Pancreas (tissue), 10 donors: ENCODE data around the gene CCDC97. TPM values are rescaled to one million over a fixed set of nuclear protein-coding genes. Genes with fewer than 3 reads are reported as not detected.

Source experiments
- ATAC-seq, 4 donors: fragments of 200-7000 bp; cut with Tn5 transposase; one replicate each; pipeline versions ENCODE4 v1.8.0 to v1.9.1; 2020; ENCODE audit warnings: mild to moderate bottlenecking in 4 of 4, moderate library complexity in 4 of 4
- DNase-seq, 6 donors: peaks; one replicate each; pipeline ENCODE4 v3.0.0-alpha.2; 2020
- FAIRE-seq: peaks from 2 replicates; lab custom pipeline; 2012; peaks lifted over from hg19 to GRCh38; lab: Jason Lieb, UNC
- H3K27ac ChIP-seq, 4 donors: fragments of 200-600 bp; sonication (generic); 1 replicate in 3 of 4; 2 replicates in 1 of 4; pipeline versions ENCODE4 v1.5.0 to v1.8.0; 2020
- H3K27me3 ChIP-seq, 4 donors: fragments of 200-600 bp; one replicate each; pipeline ENCODE4 v1.8.0; 2021
- H3K36me3 ChIP-seq, 3 donors: fragments of 200-600 bp; sonication (generic) in 1 of 3; one replicate each; pipeline versions ENCODE4 v1.5.0 to v1.8.0; 2020 to 2021
- H3K4me1 ChIP-seq, 3 donors: fragments of 200-600 bp; one replicate each; pipeline ENCODE4 v1.8.0; 2021
- H3K4me3 ChIP-seq, 4 donors: fragments of 200-600 bp; sonication (generic) in 2 of 4; one replicate each; pipeline versions ENCODE4 v1.5.0 to v1.8.0; 2020 to 2021
- H3K9me3 ChIP-seq, 4 donors: fragments of 200-600 bp; one replicate each; pipeline ENCODE4 v1.8.0; 2021
- CTCF ChIP-seq, 4 donors: fragments of 200-600 bp; sonication (generic) in 3 of 4; IDR thresholded peaks; one replicate each; pipeline versions ENCODE4 v1.5.0 to v1.8.0; 2021; ENCODE audit warnings: antibody characterized with exemption in 4 of 4
- WGBS, 2 donors: extraction: QIAGEN DNeasy Blood & Tissue Kit; methylation state at CpG; one replicate each; pipeline ENCODE4 v1.1.7; 2013; 5-methylcytosine and 5-hydroxymethylcytosine counted together
- intact Hi-C, 3 donors: fragments of 100-400 bp; cut with DNase I; formaldehyde crosslinking; loops; one replicate each; pipeline versions ENCODE4 v1.11.1 to v1.14.2; 2022
- polyA plus RNA-seq, 2 donors: library from polyadenylated mRNA; stranded (reverse); fragments of 200-250 nt; gene quantifications; one replicate each; pipeline ENCODE4 v1.2.3, GENCODE V29; 2013
- total RNA-seq, 6 donors: library from RNA; stranded (reverse); fragmentation: NEBNext Ultra II Directional in 4 of 6; extraction: Animal tissue kit (Norgen Biotek cat#: 25700) in 4 of 6; gene quantifications; one replicate each; pipeline versions ENCODE4 v1.2.1 to v1.2.4, GENCODE V29; 2021 to 2023
- donor health status: healthy with polysubstance abuse.
- donor health status: DM: no; HTN: no; CAD: no; lungs with moderate emphysema.
- donor health status: DM: no; HTN: no; CAD: no.
- donor health status: control.
- donor health status: control.
- donor health status: Bipolar disorder and iron deficiency.
- donor health status: DM: yes; HTN: yes; CAD: no.
- donor health status: DM: no; HTN: no; CAD: no.
- donor health status: DM: no; HTN: no; CAD: no.
- donor health status: DM: yes; HTN: yes; CAD: no.

The CCDC97 gene
- total and polyA plus RNA-seq, 8 donors, result 9.4 to 19.2 (median 12.6) TPM

GRCh38 chr19:41330481-41330880 is 20.5 kb downstream of the CCDC97 start:
- Histone ChIP-seq H3K36me3 (no peaks in the 10 kb centered on the region), H3K27me3 (no peaks in the 10 kb centered on the region), H3K9me3 (no peaks in the 10 kb centered on the region), H3K4me3 (no peak overlapping the region), H3K4me1 (peaks cover 0 to 18% (median 0%) of the 10 kb centered on the region in 3 donors), H3K27ac (no peak overlapping the region)
- FAIRE-seq, result no peak
- intact Hi-C loops, result loop anchor here in 1 of 3 donors (10.0 kb wide), 1 partner anchor 114 kb away; the partner anchor contains the start of gene ERICH4
- ATAC-seq, result no peak
- TF ChIP-seq CTCF (IDR thresholded peaks at IDR 0.05), result no peak
- DNase-seq, result no peak
- 80 to 82% methylated on average over 4 of the region's 4 CpGs for WGBS, 2 donors

DNA sequence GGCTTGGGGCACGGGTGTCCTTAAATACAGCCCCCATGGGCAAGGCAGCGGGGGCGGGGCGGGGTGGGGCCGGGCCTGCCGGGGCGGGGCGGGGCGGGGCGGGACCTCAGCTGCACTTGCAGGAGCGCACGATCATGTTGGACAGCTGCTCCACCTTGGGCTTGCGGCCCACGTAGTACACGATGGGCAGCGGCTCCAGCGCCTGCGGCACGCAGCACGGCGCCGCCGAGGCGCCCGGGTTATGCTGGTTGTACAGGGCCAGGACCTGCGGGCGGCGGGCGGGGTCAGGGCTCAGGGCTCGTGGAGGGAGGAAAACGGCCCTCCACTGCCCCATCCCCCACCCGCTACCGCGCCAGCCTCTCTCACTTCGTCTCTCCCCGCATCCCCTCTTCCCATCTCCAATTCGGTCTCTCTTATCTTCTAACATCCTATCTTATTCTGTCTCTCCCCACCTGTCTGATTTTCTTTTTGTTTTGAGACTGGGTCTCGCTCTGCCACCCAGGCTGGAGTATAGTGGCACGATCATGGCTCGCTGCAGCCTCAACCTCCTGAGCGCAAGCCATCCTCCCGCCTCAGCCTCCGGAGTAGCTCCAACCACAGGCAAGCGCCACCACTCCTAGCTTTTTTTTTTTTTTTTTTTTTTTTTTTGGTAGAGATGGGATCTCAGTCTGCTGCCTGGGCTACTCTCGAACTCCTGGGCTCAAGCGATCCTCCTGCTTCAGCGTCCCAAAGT is 21.1 kb downstream of the CCDC97 start:
- FAIRE-seq (no peak), DNase-seq (no peak), ATAC-seq (no peak)
- no peak for TF ChIP-seq CTCF (IDR thresholded peaks at IDR 0.05)
- Histone ChIP-seq H3K27me3 (no peaks in the 10 kb centered on the region), H3K4me1 (peaks cover 0 to 13% (median 0%) of the 10 kb centered on the region in 3 donors), H3K27ac (no peak overlapping the region), H3K4me3 (no peak overlapping the region), H3K9me3 (no peaks in the 10 kb centered on the region), H3K36me3 (no peaks in the 10 kb centered on the region)
- intact Hi-C loops, result loop anchor here in 1 of 3 donors (10.0 kb wide), 1 partner anchor 114 kb away; the partner anchor contains the start of gene ERICH4
- WGBS, 2 donors, result 63 to 65% methylated on average over 36 to 47 of the region's 47 CpGs

- DNase-seq (no peak), ATAC-seq (no peak), FAIRE-seq (no peak)
- no peaks in the 10 kb centered on the region for H3K9me3 ChIP-seq
- H3K4me1 ChIP-seq, result peaks cover 0 to 4% (median 0%) of the 10 kb centered on the region in 3 donors
- H3K27me3 ChIP-seq, result no peaks in the 10 kb centered on the region
- no peak overlapping the region for H3K27ac ChIP-seq
- TF ChIP-seq CTCF (IDR thresholded peaks at IDR 0.05), result no peak
- no peak overlapping the region for H3K4me3 ChIP-seq
- no peaks in the 10 kb centered on the region for H3K36me3 ChIP-seq
- WGBS, 2 donors, result 79 to 86% methylated on average over 16 of the region's 16 CpGs
- intact Hi-C loops, result loop anchor here in 1 of 3 donors (10.0 kb wide), 1 partner anchor 113 kb away; the partner anchor contains the start of gene ERICH4
Observed at GRCh38 chr19:41332000-41332399, 22.0 kb downstream of the CCDC97 start.

DNA sequence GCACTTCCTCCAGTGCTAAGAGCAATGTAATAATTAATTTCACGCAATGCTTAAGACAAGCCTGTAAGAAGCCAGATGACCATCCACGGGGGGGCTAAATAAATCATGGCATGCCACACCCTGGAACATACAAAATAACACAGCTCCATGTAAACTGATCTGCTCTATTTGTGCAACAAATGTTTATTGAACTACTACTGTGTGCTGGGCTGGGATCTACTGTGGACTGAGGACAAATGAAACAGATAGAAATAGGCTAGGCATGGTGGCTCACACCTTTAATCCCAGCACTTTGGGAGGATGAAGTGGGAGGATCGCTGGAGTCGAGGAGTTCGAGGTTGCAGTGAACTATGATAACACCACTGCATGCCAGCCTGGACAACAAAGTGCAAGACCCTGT is 22.5 kb downstream of the CCDC97 start:
- Histone ChIP-seq H3K4me1 (no peaks in the 10 kb centered on the region), H3K9me3 (no peaks in the 10 kb centered on the region), H3K27ac (no peak overlapping the region), H3K36me3 (no peaks in the 10 kb centered on the region), H3K27me3 (no peaks in the 10 kb centered on the region), H3K4me3 (no peak overlapping the region)
- intact Hi-C loops, result loop anchor here in 1 of 3 donors (10.0 kb wide), 1 partner anchor 112 kb away; the partner anchor contains the start of gene ERICH4
- FAIRE-seq (no peak), DNase-seq (no peak), ATAC-seq (no peak)
- 85 to 90% methylated on average over 5 of the region's 5 CpGs for WGBS, 2 donors
- TF ChIP-seq CTCF (IDR thresholded peaks at IDR 0.05), result no peak

GRCh38 chr19:41334793-41335192 is 24.8 kb downstream of the CCDC97 start:
- TF ChIP-seq CTCF (IDR thresholded peaks at IDR 0.05), result no peak
- H3K36me3 ChIP-seq, result no peaks in the 10 kb centered on the region
- 84 to 85% methylated on average over 5 of the region's 5 CpGs for WGBS, 2 donors
- FAIRE-seq, result no peak
- H3K4me1 ChIP-seq, result no peaks in the 10 kb centered on the region
- H3K27ac ChIP-seq, result no peak overlapping the region
- no peak for DNase-seq
- peak in 2 of 4 donors; percentile 46 to 53 for ATAC-seq
- H3K4me3 ChIP-seq, result no peak overlapping the region
- H3K9me3 ChIP-seq, result no peaks in the 10 kb centered on the region
- intact Hi-C loops, result loop anchor here in 1 of 3 donors (10.0 kb wide), 1 partner anchor 110 kb away; the partner anchor contains the start of gene ERICH4
- H3K27me3 ChIP-seq, result no peaks in the 10 kb centered on the region
